Measurements from ENCODE around the gene HMBS.

DNA sequence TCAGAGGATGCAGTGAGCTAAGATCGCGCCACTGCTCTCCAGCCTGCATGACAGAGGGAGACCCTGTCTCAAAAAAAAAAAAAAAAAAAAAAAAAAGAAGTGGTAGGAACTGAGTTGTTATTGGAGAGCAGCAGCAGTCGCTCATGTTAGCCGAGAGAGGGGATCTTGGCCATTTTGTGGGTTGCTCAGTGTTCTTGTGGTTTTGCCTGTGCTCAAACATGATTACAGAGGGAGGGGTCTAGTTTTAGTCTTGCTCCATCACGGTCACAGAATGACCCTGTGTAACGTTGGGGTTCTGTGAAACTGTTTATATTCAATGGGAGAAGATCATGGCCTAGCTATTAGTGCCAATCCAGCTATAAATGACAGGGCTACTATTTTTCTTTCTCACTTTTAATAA, 15.0 kb downstream of the HMBS start:
- TF ChIP-seq, protein P1, sequence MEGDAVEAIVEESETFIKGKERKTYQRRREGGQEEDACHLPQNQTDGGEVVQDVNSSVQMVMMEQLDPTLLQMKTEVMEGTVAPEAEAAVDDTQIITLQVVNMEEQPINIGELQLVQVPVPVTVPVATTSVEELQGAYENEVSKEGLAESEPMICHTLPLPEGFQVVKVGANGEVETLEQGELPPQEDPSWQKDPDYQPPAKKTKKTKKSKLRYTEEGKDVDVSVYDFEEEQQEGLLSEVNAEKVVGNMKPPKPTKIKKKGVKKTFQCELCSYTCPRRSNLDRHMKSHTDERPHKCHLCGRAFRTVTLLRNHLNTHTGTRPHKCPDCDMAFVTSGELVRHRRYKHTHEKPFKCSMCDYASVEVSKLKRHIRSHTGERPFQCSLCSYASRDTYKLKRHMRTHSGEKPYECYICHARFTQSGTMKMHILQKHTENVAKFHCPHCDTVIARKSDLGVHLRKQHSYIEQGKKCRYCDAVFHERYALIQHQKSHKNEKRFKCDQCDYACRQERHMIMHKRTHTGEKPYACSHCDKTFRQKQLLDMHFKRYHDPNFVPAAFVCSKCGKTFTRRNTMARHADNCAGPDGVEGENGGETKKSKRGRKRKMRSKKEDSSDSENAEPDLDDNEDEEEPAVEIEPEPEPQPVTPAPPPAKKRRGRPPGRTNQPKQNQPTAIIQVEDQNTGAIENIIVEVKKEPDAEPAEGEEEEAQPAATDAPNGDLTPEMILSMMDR (optimal IDR thresholded peaks at IDR 0.05 in 1 of 3, IDR thresholded peaks at IDR 0.05 in 1 of 3, conservative IDR thresholded peaks at IDR 0.05 in 1 of 3; ENCODE audit: extremely low read depth in 1 of 3, insufficient read depth in 2 of 3, low read length in 3 of 3), result no peak
- no peak for TF ChIP-seq EZH2 (IDR thresholded peaks at IDR 0.05; ENCODE audit: low read length)

All from keratinocyte (primary cell).